H9 (cell line): ENCODE results near the gene TIMP1. TPM values are rescaled to one million over a fixed set of nuclear protein-coding genes. Genes with fewer than 3 reads are reported as not detected.

ENCODE experiments used
- DNase-seq: peaks from one replicate; pipeline ENCODE4 v3.0.0-alpha.2; 2017
- H2AFZ ChIP-seq: one replicate; pipeline ENCODE4 v1.6.1; 2013; ENCODE audit warnings: mild to moderate bottlenecking, low read length, control low read depth, moderate library complexity
- H2AK5ac ChIP-seq: 2 replicates; pipeline ENCODE4 v1.6.1; 2013; ENCODE audit warnings: low read length, control low read depth, mixed read lengths; ENCODE audit not compliant: insufficient read length
- H2BK120ac ChIP-seq: one replicate; pipeline ENCODE4 v1.6.1; 2013; ENCODE audit warnings: low read depth, mild to moderate bottlenecking, low read length, control low read depth, inconsistent platforms; ENCODE audit not compliant: poor library complexity, severe bottlenecking
- H2BK12ac ChIP-seq: 2 replicates; pipeline ENCODE4 v1.6.1; 2013; ENCODE audit warnings: low read length, control low read depth, mixed read lengths, low read depth; ENCODE audit not compliant: insufficient read length
- H2BK15ac ChIP-seq: 2 replicates; pipeline ENCODE4 v1.6.1; 2013; ENCODE audit warnings: low read depth, low read length, control low read depth
- H2BK20ac ChIP-seq: one replicate; pipeline ENCODE4 v1.6.1; 2013; ENCODE audit warnings: low read depth, mild to moderate bottlenecking, low read length, control low read depth, inconsistent platforms; ENCODE audit not compliant: poor library complexity, severe bottlenecking
- H2BK5ac ChIP-seq: 2 replicates; pipeline ENCODE4 v1.6.1; 2013; ENCODE audit warnings: low read length, control low read depth, mixed read lengths; ENCODE audit not compliant: insufficient read length
- H3K14ac ChIP-seq: 2 replicates; pipeline ENCODE4 v1.6.1; 2013; ENCODE audit warnings: low read length, control low read depth; ENCODE audit not compliant: insufficient read depth
- H3K18ac ChIP-seq: 2 replicates; pipeline ENCODE4 v1.6.1; 2013; ENCODE audit warnings: low read depth, mild to moderate bottlenecking, mixed read lengths, low read length, control low read depth; ENCODE audit not compliant: insufficient read length
- H3K23ac ChIP-seq: 2 replicates; pipeline ENCODE4 v1.6.1; 2013; ENCODE audit warnings: low read length, control low read depth, mixed read lengths, low read depth; ENCODE audit not compliant: insufficient read length
- H3K23me2 ChIP-seq: 2 replicates; pipeline ENCODE4 v1.6.1; 2013; ENCODE audit warnings: low read depth, mild to moderate bottlenecking, mixed read lengths, low read length, control low read depth; ENCODE audit not compliant: insufficient read length, poor library complexity, severe bottlenecking
- H3K27ac ChIP-seq: 2 replicates; pipeline ENCODE4 v1.5.1; 2013; ENCODE audit warnings: low read length, control low read depth, mixed read lengths, low read depth; ENCODE audit not compliant: insufficient read length
- H3K27me3 ChIP-seq: 2 replicates; pipeline ENCODE4 v1.6.1; 2013; ENCODE audit warnings: low read length, control low read depth, inconsistent platforms; ENCODE audit not compliant: insufficient read depth
- H3K4ac ChIP-seq: 2 replicates; pipeline ENCODE4 v1.6.1; 2013; ENCODE audit warnings: low read depth, mild to moderate bottlenecking, control low read depth, inconsistent platforms, low read length, moderate library complexity
- H3K4me1 ChIP-seq: 2 replicates; pipeline ENCODE4 v1.6.1; 2013; ENCODE audit warnings: low read length, control low read depth, inconsistent platforms; ENCODE audit not compliant: insufficient read depth
- H3K4me2 ChIP-seq: 2 replicates; pipeline ENCODE4 v1.6.1; 2013; ENCODE audit warnings: low read length, control low read depth, mixed read lengths; ENCODE audit not compliant: insufficient read length, insufficient read depth
- H3K56ac ChIP-seq: 2 replicates; pipeline ENCODE4 v1.6.1; 2013; ENCODE audit warnings: low read depth, mild to moderate bottlenecking, mixed read lengths, low read length, control low read depth; ENCODE audit not compliant: insufficient read length
- H3K79me1 ChIP-seq: 2 replicates; pipeline ENCODE4 v1.6.1; 2013; ENCODE audit warnings: low read depth, mild to moderate bottlenecking, moderate library complexity, low read length, control low read depth, inconsistent platforms; ENCODE audit not compliant: insufficient read depth, poor library complexity, severe bottlenecking
- H3K79me2 ChIP-seq: 2 replicates; pipeline ENCODE4 v1.6.1; 2013; ENCODE audit warnings: low read length, control low read depth, inconsistent platforms; ENCODE audit not compliant: insufficient read depth
- H3K9ac ChIP-seq: 2 replicates; pipeline ENCODE4 v1.6.1; 2013; ENCODE audit warnings: low read length, control low read depth, mixed read lengths; ENCODE audit not compliant: insufficient read length; ENCODE audit errors: extremely low read depth
- H3K9me3 ChIP-seq: one replicate; pipeline ENCODE4 v1.6.1; 2013; ENCODE audit warnings: low read depth, low read length, inconsistent platforms; ENCODE audit not compliant: control insufficient read depth
- H3T11ph ChIP-seq: one replicate; pipeline ENCODE4 v1.6.1; 2013; ENCODE audit warnings: mild to moderate bottlenecking, low read length, control low read depth, inconsistent platforms
- H4K20me1 ChIP-seq: one replicate; pipeline ENCODE4 v1.6.1; 2013; ENCODE audit not compliant: control insufficient read depth, insufficient read length, insufficient read depth
- H4K5ac ChIP-seq: 2 replicates; pipeline ENCODE4 v1.6.1; 2013; ENCODE audit warnings: low read depth, mild to moderate bottlenecking, mixed read lengths, low read length, control low read depth; ENCODE audit not compliant: insufficient read length
- H4K8ac ChIP-seq: replicated peaks from 2 replicates; pipeline ENCODE4 v1.6.1; 2013; ENCODE audit warnings: low read length, control low read depth, mixed read lengths, low read depth; ENCODE audit not compliant: insufficient read length
- H4K91ac ChIP-seq: 2 replicates; pipeline ENCODE4 v1.6.1; 2013; ENCODE audit warnings: low read depth, mild to moderate bottlenecking, moderate library complexity, mixed read lengths, low read length, control low read depth; ENCODE audit not compliant: insufficient read length
- H3K27ac Mint-ChIP-seq, 3 experiments: 2 replicates in 2 of 3; 3 replicates in 1 of 3; pipeline ENCODE4 v1.8.0; 2020 to 2021; ENCODE audit warnings: mixed read lengths in 3 of 3, mild to moderate bottlenecking in 1 of 3, moderate library complexity in 1 of 3
- H3K27me3 Mint-ChIP-seq: 2 replicates; pipeline ENCODE4 v1.8.0; 2021; ENCODE audit warnings: low read depth, mild to moderate bottlenecking, moderate library complexity, mixed read lengths
- H3K36me3 Mint-ChIP-seq, 3 experiments: 2 replicates in 2 of 3; 3 replicates in 1 of 3; pipeline ENCODE4 v1.8.0; 2020 to 2021; ENCODE audit warnings: low read depth in 3 of 3, mixed read lengths in 3 of 3; ENCODE audit not compliant: insufficient read depth in 1 of 3
- H3K4me1 Mint-ChIP-seq, 2 experiments: 2 replicates each; pipeline ENCODE4 v1.8.0; 2020; ENCODE audit warnings: mixed read lengths in 2 of 2
- H3K4me3 Mint-ChIP-seq, 2 experiments: 2 replicates in 1 of 2; 3 replicates in 1 of 2; pipeline ENCODE4 v1.8.0; 2020 to 2021; ENCODE audit warnings: mild to moderate bottlenecking in 2 of 2, mixed read lengths in 2 of 2, moderate library complexity in 1 of 2
- H3K9me3 Mint-ChIP-seq, 2 experiments: 2 replicates in 1 of 2; 3 replicates in 1 of 2; pipeline ENCODE4 v1.8.0; 2020; ENCODE audit warnings: mild to moderate bottlenecking in 2 of 2, mixed read lengths in 2 of 2, moderate library complexity in 1 of 2
- CTCF ChIP-seq: fragments of 200-600 bp; sonication (generic); conservative IDR thresholded peaks from 3 replicates; pipeline ENCODE4 v1.8.0; 2021; ENCODE audit warnings: antibody characterized with exemption, mild to moderate bottlenecking
- WGBS: extraction: QIAGEN DNeasy Blood & Tissue Kit; methylation state at CpG from one replicate; pipeline ENCODE4 v1.1.7; 2013; ENCODE audit warnings: missing lambda C conversion rate, low lambda C conversion rate, mixed read lengths; ENCODE audit not compliant: insufficient read length; ENCODE audit errors: extremely low coverage; 5-methylcytosine and 5-hydroxymethylcytosine counted together
- microRNA-seq: library from miRNA; unstranded; fragments of <30 nt; microRNA quantifications from one replicate; pipeline ENCODE4, GENCODE V29; 2020; ENCODE audit warnings: borderline microRNAs expressed
- total RNA-seq: library from RNA; stranded (reverse); gene quantifications from 2 replicates; pipeline ENCODE4 v1.2.1, GENCODE V29; 2021

Gene TIMP1
- total RNA-seq, 1 experiment from 2014 or later, result 65.1 TPM

- Histone ChIP-seq H3K14ac (no peak overlapping the region), H3T11ph (no peak overlapping the region), H2AK5ac (no peak overlapping the region), H3K9me3 (peaks cover 39% of the 10 kb centered on the region), H4K8ac (no peak overlapping the region), H2BK120ac (no peak overlapping the region), H4K5ac (no peak overlapping the region), H3K79me2 (no peaks in the 10 kb centered on the region), H2BK12ac (no peak overlapping the region), H3K79me1 (no peaks in the 10 kb centered on the region), H2BK15ac (no peak overlapping the region), H3K27me3 (no peaks in the 10 kb centered on the region), H2BK5ac (no peak overlapping the region), H3K4me1 (no peaks in the 10 kb centered on the region; the same call in 1 of the 2 replicates), H2AFZ (no peak overlapping the region), H3K23ac (no peak overlapping the region), H3K4ac (no peak overlapping the region), H4K20me1 (no peaks in the 10 kb centered on the region), H3K18ac (no peak overlapping the region), H2BK20ac (no peak overlapping the region), H3K23me2 (no peaks in the 10 kb centered on the region), H4K91ac (no peak overlapping the region), H3K56ac (no peak overlapping the region), H3K4me2 (no peak overlapping the region), H3K27ac (no peak overlapping the region), H3K9ac (no peak overlapping the region)
- no peak for TF ChIP-seq CTCF
- no peak for DNase-seq
- H3K36me3 Mint-ChIP-seq, result peaks cover 35 to 42% (median 38%) of the 10 kb centered on the region in 3 experiments
- no peaks in the 10 kb centered on the region; the same call in 1 of the 2 replicates for H3K27me3 Mint-ChIP-seq
- H3K4me1 Mint-ChIP-seq, result peaks cover 2 to 14% of the 10 kb centered on the region in 2 experiments
- 100% methylated on average over 3 of the region's 16 CpGs for WGBS
- no peak overlapping the region for H3K27ac Mint-ChIP-seq
- H3K9me3 Mint-ChIP-seq, result peaks cover 54 to 56% of the 10 kb centered on the region in 2 experiments
- no peak overlapping the region for H3K4me3 Mint-ChIP-seq
Observed at GRCh38 chrX:47634871-47635575, 52.8 kb downstream of the TIMP1 start.

Small RNA genes lying within 50 kb of the gene (microRNA-seq; reads per million reads assigned to microRNA genes)
- gene MIR4769, result not detected

Other genes with a start within 250 kb of the TIMP1 start
- 0.81 TPM in 2 replicates for gene ZNF157, start 211.9 kb upstream of the TIMP1 start, total RNA-seq
- 2.5 and 3.1 TPM in 2 replicates for gene ZNF41, start 99.2 kb upstream of the TIMP1 start, total RNA-seq
- gene ARAF, start 21.2 kb upstream of the TIMP1 start, total RNA-seq, result 48.1 and 48.4 TPM in 2 replicates
- gene SYN1, start 37.4 kb downstream of the TIMP1 start, total RNA-seq, result 11.7 TPM in 2 replicates
- gene CFP, start 47.5 kb downstream of the TIMP1 start, total RNA-seq, result 2.3 and 2.8 TPM in 2 replicates
- gene ELK1, start 68.1 kb downstream of the TIMP1 start, total RNA-seq, result 49.2 and 49.8 TPM in 2 replicates
- gene UXT, start 76.7 kb downstream of the TIMP1 start, total RNA-seq, result 83.0 and 95.1 TPM in 2 replicates